Measurements from ENCODE around the gene DMBT1. TPM values are rescaled to one million over a fixed set of nuclear protein-coding genes. Genes with fewer than 3 reads are reported as not detected.

Gene DMBT1
- total and polyA plus RNA-seq, 4 donors: 0.03 TPM; not detected in 3

DNA sequence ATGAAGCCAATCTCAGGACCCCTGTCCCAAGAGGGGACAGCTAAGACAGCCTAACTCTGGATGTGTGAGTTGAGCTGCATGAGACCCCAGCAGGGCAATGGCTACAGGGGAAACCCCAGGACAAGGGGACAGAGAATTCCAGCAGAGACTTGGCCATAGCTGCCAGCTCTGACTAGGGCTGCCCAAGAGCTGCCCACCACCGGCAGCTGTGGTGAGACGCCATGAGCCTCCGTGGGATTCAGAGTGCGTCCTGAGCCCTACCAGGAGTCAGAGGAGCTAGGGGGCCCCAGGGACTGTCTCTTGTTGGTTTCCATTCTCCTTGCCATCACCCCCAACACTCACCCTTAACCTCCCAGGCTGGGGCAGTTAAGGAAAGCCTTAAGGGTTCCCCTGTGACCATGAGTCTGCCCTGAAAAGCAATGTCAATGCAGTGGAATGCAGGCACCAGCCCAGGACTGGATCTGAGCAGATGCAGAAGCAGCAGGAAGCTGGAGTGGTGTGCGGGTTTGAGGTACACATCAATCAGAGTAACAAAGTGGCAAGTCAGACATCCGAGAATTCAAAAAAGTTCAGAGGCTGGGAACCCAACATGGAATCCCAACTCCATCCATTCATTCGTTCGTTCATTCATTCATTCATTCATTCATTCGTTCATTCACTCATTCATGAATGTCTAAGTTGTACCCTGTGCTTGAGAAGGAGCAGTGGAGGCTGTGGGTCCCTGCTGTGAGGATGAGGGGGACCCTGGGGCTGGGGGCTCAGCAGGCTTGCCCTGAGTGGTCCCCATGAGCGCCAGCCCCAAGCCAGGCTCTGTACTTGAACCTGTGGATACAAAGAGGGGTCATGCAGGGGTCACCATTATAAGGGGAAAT, 86.2 kb downstream of the DMBT1 start:
- no peaks in the 10 kb centered on the region for H3K36me3 ChIP-seq (ENCODE audit: control insufficient read depth in 4 of 4, insufficient read depth in 3 of 4, low read depth in 1 of 4, low read length in 3 of 4)
- H3K27me3 ChIP-seq (ENCODE audit: control insufficient read depth in 4 of 4, insufficient read depth in 4 of 4, low read length in 3 of 4): peaks cover 0 to 3% (median 0%) of the 10 kb centered on the region in 4 donors
- TF ChIP-seq FOXA1 (IDR thresholded peaks at IDR 0.05): no peak
- no peak for TF ChIP-seq NR2F2 (IDR thresholded peaks at IDR 0.05)
- TF ChIP-seq EGR1 (IDR thresholded peaks at IDR 0.05; ENCODE audit: low read depth in 2 of 2): no peak
- WGBS: 65% methylated on average over 10 of the region's 10 CpGs
- H3K4me3 ChIP-seq (ENCODE audit: low read depth in 1 of 3, low read length in 3 of 3): no peak overlapping the region
- H3K27ac ChIP-seq (ENCODE audit: low read depth in 1 of 2, low read length in 2 of 2): no peak overlapping the region
- H3K4me1 ChIP-seq (ENCODE audit: control insufficient read depth in 4 of 4, insufficient read depth in 4 of 4, low read length in 3 of 4): peaks cover 0 to 1% (median 0%) of the 10 kb centered on the region in 4 donors
- no peak overlapping the region for H3K9ac ChIP-seq (ENCODE audit: low read depth in 1 of 2, low read length in 2 of 2)
- H3K9me3 ChIP-seq (ENCODE audit: control insufficient read depth in 4 of 4, low read length in 3 of 4): no peaks in the 10 kb centered on the region
- no peak for DNase-seq (ENCODE audit: low spot score)

DNA sequence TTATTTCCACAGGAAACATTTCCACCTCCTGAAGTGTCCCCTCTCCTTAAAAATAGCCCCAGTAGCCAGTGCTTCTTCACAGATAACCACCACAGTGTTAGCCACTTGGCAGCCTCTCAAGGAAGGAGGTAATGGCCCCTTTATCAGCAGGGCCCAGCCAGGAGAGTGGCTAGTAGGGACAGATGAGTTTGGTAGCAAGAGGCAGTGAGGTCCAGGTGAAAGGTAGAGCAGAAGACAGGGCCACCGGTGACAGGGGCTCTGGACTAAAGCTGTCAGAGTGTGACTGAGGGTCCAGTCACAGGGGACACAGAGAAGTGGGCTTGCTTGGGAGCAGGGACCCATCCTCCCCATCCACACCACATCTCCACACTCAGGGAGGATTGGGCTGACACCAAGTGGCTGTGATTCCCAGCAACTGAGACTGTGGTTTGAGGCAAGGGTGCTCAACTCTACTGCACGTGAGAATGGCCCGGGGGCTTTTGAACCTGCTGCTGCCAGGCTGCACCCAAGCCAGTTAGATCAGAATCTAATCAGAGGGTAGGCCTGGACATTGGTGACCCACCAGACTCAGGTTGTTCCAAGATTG, 86.9 kb downstream of the DMBT1 start:
- Histone ChIP-seq H3K36me3 (ENCODE audit: control insufficient read depth in 4 of 4, insufficient read depth in 3 of 4, low read depth in 1 of 4, low read length in 3 of 4) (no peaks in the 10 kb centered on the region), H3K4me1 (ENCODE audit: control insufficient read depth in 4 of 4, insufficient read depth in 4 of 4, low read length in 3 of 4) (peaks cover 0 to 1% (median 0%) of the 10 kb centered on the region in 4 donors), H3K27ac (ENCODE audit: low read depth in 1 of 2, low read length in 2 of 2) (no peak overlapping the region), H3K27me3 (ENCODE audit: control insufficient read depth in 4 of 4, insufficient read depth in 4 of 4, low read length in 3 of 4) (peaks cover 0 to 6% (median 0%) of the 10 kb centered on the region in 4 donors), H3K4me3 (ENCODE audit: low read depth in 1 of 3, low read length in 3 of 3) (no peak overlapping the region), H3K9me3 (ENCODE audit: control insufficient read depth in 4 of 4, low read length in 3 of 4) (no peaks in the 10 kb centered on the region), H3K9ac (ENCODE audit: low read depth in 1 of 2, low read length in 2 of 2) (no peak overlapping the region)
- 81% methylated on average over 3 of the region's 3 CpGs for WGBS
- no peak for TF ChIP-seq HNF4A (conservative IDR thresholded peaks at IDR 0.05)
- TF ChIP-seq, protein P1, sequence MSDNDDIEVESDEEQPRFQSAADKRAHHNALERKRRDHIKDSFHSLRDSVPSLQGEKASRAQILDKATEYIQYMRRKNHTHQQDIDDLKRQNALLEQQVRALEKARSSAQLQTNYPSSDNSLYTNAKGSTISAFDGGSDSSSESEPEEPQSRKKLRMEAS (IDR thresholded peaks at IDR 0.05): no peak
- DNase-seq (ENCODE audit: low spot score): no peak

DNA sequence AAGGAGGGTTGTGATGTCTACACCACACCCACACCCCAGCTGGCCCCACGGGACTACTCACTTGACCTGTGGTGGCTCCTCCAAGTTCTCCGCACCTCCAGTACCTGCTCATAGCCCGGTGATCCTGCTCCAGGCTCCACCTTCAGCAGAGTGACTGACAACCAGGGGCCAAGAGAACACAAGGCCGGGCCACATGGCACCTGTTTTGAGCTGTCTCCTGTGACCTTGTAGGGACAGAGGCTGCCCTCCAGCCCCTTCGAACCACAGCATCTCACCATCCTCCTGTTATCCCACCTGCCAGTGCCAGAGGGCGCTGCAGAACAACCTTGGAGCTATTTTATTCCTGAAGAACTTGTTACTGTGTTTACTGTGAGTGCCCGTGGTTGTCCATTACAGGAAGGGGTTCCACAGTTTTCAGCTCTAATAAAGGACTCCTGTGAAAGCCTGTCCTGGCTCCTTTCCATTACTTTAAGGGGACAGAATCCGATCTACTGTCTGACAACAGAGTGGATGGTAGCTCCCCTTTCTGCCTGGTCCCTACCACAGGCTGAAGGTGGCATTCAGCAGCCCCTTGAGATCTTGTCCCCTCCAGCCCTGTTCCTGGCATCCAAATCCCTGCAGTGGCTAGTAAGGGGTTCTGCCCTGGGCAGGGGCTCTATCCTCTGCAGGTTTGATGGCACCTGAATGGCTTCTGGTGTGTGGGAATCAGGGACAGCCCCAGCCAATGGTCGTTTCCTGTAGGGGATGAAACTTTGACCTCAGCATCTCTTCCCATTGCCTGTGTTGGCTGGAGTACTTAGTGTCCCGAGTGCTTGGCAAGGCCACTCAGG, 88.3 kb downstream of the DMBT1 start:
- DNase-seq (ENCODE audit: low spot score): peak; percentile 63
- H3K27me3 ChIP-seq (ENCODE audit: control insufficient read depth in 4 of 4, insufficient read depth in 4 of 4, low read length in 3 of 4): peaks cover 0 to 7% (median 0%) of the 10 kb centered on the region in 4 donors
- H3K4me1 ChIP-seq (ENCODE audit: control insufficient read depth in 4 of 4, insufficient read depth in 4 of 4, low read length in 3 of 4): peaks cover 0 to 1% (median 0%) of the 10 kb centered on the region in 4 donors
- no peak overlapping the region for H3K27ac ChIP-seq (ENCODE audit: low read depth in 1 of 2, low read length in 2 of 2)
- H3K9ac ChIP-seq (ENCODE audit: low read depth in 1 of 2, low read length in 2 of 2): no peak overlapping the region
- TF ChIP-seq RAD21 (IDR thresholded peaks at IDR 0.05) (peak; percentile 77 to 84), FOXA1 (IDR thresholded peaks at IDR 0.05) (no peak), SP1 (IDR thresholded peaks at IDR 0.05) (no peak), HNF4G (IDR thresholded peaks at IDR 0.05) (no peak)
- TF ChIP-seq, protein P2, sequence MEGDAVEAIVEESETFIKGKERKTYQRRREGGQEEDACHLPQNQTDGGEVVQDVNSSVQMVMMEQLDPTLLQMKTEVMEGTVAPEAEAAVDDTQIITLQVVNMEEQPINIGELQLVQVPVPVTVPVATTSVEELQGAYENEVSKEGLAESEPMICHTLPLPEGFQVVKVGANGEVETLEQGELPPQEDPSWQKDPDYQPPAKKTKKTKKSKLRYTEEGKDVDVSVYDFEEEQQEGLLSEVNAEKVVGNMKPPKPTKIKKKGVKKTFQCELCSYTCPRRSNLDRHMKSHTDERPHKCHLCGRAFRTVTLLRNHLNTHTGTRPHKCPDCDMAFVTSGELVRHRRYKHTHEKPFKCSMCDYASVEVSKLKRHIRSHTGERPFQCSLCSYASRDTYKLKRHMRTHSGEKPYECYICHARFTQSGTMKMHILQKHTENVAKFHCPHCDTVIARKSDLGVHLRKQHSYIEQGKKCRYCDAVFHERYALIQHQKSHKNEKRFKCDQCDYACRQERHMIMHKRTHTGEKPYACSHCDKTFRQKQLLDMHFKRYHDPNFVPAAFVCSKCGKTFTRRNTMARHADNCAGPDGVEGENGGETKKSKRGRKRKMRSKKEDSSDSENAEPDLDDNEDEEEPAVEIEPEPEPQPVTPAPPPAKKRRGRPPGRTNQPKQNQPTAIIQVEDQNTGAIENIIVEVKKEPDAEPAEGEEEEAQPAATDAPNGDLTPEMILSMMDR (IDR thresholded peaks at IDR 0.05; ENCODE audit: low read depth, low read length, missing input control): peak; percentile 64
- no peaks in the 10 kb centered on the region for H3K9me3 ChIP-seq (ENCODE audit: control insufficient read depth in 4 of 4, low read length in 3 of 4)
- 25% methylated on average over 10 of the region's 10 CpGs for WGBS
- H3K36me3 ChIP-seq (ENCODE audit: control insufficient read depth in 4 of 4, insufficient read depth in 3 of 4, low read depth in 1 of 4, low read length in 3 of 4): no peaks in the 10 kb centered on the region
- no peak overlapping the region for H3K4me3 ChIP-seq (ENCODE audit: low read depth in 1 of 3, low read length in 3 of 3)

All from liver (tissue), 9 donors.